GM06990 (cell line): ENCODE data around the gene TTLL8.

ENCODE experiments used
- DNase-seq: peaks from one replicate; pipeline ENCODE4 v3.0.0-alpha.2; 2011; ENCODE audit not compliant: insufficient read length; ENCODE audit errors: extremely low read depth
- H3K27me3 ChIP-seq: replicated peaks from 2 replicates; pipeline ENCODE4 v1.6.0; 2011; ENCODE audit warnings: low read length; ENCODE audit not compliant: control insufficient read depth, insufficient read depth
- H3K36me3 ChIP-seq: 2 replicates; pipeline ENCODE4 v1.5.1; 2011; ENCODE audit warnings: low read length; ENCODE audit not compliant: control insufficient read depth, insufficient read depth
- H3K4me3 ChIP-seq: replicated peaks from 2 replicates; pipeline ENCODE4 v1.5.1; 2011; ENCODE audit warnings: low read depth, mild to moderate bottlenecking, control low read depth, low read length
- CTCF ChIP-seq: IDR thresholded peaks from 2 replicates; pipeline ENCODE4 v1.5.1; 2011; ENCODE audit warnings: low read length, control low read depth, mild to moderate bottlenecking, inconsistent platforms; ENCODE audit not compliant: insufficient read depth, poor library complexity, severe bottlenecking

TTLL8 gene

GRCh38 chr22:50046481-50047245, 11.4 kb downstream of the TTLL8 start:
- Histone ChIP-seq H3K4me3 (no peak overlapping the region), H3K36me3 (no peaks in the 10 kb centered on the region), H3K27me3 (no peaks in the 10 kb centered on the region)
- no peak for DNase-seq
- no peak for TF ChIP-seq CTCF

- H3K4me3 ChIP-seq = no peak overlapping the region
- DNase-seq = no peak
- TF ChIP-seq CTCF = no peak
- H3K27me3 ChIP-seq = no peaks in the 10 kb centered on the region
- no peaks in the 10 kb centered on the region for H3K36me3 ChIP-seq
Observed at GRCh38 chr22:50046019-50046415, 12.1 kb downstream of the TTLL8 start.

DNA sequence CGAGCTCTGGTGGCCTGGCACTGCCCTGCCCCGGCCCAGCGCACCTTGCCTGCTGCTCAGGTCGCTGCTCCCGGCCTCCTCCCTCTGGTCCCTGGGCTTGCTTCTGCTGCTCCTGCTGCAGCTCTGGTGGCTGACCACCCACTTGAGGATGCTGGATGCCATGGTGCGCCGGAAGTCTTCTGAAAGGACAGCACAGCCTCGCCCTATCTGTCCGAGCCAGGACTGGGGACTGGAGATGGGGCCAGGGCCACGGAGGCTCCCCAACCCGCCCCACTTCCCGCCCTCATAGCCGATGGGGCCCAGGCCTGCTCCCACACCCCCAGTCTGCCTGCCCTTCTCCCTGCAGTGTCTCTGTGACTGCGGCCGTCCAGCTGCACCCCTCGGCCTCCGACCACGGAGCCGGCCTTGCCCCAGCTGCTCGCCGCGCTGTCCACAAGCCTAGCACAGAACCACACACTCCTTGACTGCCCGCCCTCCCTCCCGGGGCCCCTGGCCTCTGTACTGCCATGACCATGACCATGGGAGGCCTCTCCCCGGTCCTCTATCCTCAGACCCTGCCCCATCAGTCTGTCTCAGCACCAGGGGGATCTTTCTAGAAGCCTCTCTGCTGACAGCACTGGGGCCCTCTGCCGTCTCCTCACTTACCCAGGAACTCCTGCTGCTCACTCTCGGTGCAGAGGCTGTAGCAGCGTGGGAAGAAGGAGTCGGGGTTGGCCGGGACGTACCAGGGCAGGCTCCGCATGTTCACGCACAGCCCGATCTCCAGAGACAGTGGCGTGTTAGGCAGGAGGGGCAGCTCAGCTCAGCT, 12.7 kb downstream of the TTLL8 start:
- H3K4me3 ChIP-seq = no peak overlapping the region
- no peaks in the 10 kb centered on the region for H3K27me3 ChIP-seq
- no peak for DNase-seq
- no peaks in the 10 kb centered on the region for H3K36me3 ChIP-seq
- no peak for TF ChIP-seq CTCF

- DNase-seq = no peak
Observed at GRCh38 chr22:50044485-50045118, 13.5 kb downstream of the TTLL8 start.

More at GRCh38 chr22:50044485-50045118, 13.5 kb downstream of the TTLL8 start:
- H3K36me3 ChIP-seq = no peaks in the 10 kb centered on the region
- TF ChIP-seq CTCF = no peak
- no peak overlapping the region for H3K4me3 ChIP-seq
- H3K27me3 ChIP-seq = no peaks in the 10 kb centered on the region
